VCaP (cell line): ENCODE results near the gene CREB3L1.

Source experiments
- H3K27ac ChIP-seq: fragments of 450-650 bp; 2 replicates; pipeline ENCODE4 v1.5.1; 2017
- TF ChIP-seq, protein P1 (sequence below): fragments of 450-650 bp; conservative IDR thresholded peaks from 2 replicates; pipeline ENCODE4 v1.5.1; 2017; ENCODE audit warnings: mild to moderate bottlenecking, moderate library complexity

The CREB3L1 gene

DNA sequence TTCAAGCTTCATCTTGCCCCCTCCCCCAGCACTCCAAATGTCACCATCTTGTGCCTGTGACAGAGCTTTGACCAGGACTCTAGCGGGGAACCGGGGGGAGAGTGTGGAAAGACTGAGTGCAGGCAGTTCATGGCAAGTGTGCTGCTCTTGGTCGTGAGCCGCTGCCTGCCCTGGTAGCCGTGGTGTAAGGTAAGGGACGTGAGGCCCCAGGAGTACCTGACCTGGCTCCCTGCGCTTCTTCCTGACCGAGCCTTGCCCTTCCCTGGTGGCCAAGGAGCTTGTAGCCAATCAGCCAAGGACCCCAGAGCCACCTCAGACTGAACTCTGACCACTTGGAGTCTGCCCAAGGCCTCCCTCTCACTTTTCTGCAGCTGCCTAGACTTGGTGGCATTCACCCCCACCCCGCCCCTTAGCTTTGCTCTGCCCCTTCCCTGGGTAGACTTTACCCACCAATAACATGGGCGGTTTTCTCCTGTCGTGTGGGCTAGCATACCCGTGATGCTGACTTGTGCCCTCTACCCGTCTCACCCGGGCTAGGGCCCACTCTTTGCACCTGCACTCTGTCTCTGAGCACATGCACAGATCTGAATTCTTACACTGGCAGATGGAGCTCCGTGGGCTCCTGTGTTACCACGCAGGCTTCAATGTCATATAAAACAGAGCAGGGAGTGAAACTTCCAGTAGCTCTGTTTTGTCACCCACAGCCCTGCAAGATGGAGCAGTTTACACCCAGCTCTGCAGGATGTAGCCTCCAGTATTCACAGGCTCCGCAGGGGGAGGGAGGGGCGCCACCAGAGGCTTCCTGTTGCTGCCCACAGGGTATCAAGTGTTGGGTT is 71.3 kb downstream of the CREB3L1 start:
- TF ChIP-seq, protein P1, sequence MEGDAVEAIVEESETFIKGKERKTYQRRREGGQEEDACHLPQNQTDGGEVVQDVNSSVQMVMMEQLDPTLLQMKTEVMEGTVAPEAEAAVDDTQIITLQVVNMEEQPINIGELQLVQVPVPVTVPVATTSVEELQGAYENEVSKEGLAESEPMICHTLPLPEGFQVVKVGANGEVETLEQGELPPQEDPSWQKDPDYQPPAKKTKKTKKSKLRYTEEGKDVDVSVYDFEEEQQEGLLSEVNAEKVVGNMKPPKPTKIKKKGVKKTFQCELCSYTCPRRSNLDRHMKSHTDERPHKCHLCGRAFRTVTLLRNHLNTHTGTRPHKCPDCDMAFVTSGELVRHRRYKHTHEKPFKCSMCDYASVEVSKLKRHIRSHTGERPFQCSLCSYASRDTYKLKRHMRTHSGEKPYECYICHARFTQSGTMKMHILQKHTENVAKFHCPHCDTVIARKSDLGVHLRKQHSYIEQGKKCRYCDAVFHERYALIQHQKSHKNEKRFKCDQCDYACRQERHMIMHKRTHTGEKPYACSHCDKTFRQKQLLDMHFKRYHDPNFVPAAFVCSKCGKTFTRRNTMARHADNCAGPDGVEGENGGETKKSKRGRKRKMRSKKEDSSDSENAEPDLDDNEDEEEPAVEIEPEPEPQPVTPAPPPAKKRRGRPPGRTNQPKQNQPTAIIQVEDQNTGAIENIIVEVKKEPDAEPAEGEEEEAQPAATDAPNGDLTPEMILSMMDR: no peak
- no peak overlapping the region; the same call in 1 of the 2 replicates for H3K27ac ChIP-seq

DNA sequence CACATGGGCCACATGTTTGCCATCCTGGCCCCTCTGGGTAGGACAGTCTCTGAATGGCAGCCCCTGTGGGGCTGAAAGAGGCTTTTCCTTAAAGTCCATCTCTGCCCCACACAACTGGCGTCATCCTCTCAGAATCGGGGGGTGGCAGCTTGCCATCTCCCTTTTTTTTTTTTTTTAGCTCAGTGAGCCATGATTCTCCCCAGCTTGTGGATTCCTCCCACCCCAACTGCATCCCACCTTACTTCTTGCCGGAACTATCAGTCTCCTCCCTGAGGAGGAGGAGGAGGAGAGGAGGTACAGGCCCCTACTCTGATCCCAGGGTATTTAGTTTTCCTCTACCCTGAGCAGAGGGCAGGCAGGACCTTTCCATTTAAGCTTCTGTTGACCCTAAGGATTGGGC is 73.2 kb downstream of the CREB3L1 start:
- TF ChIP-seq, protein P1: no peak
- no peak overlapping the region for H3K27ac ChIP-seq

DNA sequence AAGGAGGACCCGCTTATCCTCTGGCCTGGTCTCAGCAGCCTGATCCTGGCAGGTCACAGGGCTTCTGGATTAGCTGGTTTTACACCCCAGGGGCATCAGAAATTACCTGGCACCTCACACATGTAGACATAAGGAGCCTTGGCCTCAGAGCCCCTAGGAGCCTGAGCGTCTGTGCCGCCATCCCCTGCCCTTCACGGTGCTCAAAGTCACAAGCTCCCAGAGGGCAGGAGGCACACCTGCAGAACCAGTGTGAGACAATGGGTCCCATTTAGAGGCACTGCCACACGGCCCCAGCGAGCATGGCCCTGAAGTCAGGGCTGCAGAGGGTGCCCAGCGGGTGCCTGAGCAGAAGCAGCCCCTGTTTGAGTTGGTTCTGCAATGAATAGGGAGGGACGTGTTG is 73.7 kb downstream of the CREB3L1 start:
- TF ChIP-seq, protein P1: no peak
- no peak overlapping the region for H3K27ac ChIP-seq

DNA sequence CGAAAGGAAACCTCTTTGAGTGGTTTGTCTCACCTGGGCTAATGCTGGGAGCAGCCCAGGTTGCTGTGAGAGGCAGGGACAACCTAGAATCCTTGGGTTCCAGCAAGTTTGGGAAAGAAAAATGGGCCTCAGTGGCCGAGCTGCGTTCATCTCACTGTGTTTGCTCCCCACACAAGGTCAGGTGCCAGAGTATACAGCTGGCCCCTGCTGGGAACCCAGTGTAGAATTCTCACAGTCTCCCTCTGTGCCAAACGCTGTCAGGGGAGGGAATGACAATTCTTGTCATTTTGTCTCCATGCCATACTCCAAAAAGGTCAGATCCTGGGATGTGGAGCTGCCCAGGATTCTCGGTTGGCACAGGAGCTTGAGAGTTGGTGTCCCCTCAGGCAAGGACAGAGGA is 74.1 kb downstream of the CREB3L1 start:
- TF ChIP-seq, protein P1: no peak
- no peak overlapping the region for H3K27ac ChIP-seq

DNA sequence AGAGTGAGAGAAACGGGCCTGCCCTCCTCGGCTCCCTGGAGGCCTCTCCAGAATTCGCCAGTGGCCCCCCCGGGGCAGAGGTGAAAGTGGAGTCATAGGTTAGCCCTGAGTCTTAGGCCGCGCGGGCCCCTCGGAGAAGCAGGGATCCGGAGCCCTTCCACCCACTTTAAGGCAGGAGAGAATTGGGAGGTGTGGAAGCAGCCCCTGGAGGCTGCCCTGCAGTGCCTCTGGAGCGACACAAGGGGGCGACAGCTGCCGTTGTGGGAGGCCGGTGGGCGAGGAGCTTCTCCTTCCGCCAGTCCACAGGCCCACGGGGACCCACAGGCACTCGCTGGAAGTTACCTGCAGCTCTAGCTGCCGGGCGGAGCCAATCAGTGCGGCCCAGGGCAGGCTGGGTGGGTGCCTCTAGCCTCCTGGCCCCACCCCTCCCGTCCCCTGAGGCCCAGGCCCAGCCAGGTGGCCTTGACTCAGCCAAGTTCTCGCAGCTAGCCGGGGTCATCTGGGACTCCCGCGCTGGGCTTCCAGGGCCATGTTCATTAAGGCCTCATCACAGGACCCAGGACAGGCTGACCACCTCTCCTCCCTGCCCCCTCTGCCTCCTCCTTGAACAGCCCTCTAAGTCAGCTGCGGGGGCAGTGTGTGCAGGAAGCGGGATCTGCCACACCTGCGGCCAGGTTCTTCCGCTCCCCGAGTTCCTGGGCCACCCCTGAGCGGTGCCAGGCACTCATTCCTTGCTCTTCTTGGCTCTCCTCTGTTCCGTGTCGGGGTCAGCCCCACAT is 74.8 kb downstream of the CREB3L1 start:
- TF ChIP-seq, protein P1: peak; percentile 41; the same call in 1 of the 2 replicates
- no peak overlapping the region for H3K27ac ChIP-seq

DNA sequence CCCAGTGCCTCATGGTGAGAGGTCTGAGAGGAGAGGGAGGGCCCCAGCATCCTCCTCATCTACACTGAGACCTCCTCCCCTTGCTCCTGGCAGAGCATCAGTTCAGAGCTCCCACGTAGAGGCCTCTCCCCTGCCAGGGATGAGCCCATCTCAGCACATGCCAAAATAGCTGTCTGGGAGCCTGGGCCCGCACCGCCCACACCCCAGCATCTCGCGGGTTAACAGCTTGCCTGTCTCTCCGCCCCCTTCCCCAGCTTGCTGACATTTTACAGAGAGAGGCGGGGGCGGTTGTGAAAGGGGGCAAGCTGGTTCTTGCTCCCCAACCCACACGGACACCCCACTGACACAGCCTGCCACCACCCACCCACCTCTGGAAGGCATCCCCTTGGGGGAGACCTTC is 76.2 kb downstream of the CREB3L1 start:
- TF ChIP-seq, protein P1: no peak
- H3K27ac ChIP-seq: no peak overlapping the region

DNA sequence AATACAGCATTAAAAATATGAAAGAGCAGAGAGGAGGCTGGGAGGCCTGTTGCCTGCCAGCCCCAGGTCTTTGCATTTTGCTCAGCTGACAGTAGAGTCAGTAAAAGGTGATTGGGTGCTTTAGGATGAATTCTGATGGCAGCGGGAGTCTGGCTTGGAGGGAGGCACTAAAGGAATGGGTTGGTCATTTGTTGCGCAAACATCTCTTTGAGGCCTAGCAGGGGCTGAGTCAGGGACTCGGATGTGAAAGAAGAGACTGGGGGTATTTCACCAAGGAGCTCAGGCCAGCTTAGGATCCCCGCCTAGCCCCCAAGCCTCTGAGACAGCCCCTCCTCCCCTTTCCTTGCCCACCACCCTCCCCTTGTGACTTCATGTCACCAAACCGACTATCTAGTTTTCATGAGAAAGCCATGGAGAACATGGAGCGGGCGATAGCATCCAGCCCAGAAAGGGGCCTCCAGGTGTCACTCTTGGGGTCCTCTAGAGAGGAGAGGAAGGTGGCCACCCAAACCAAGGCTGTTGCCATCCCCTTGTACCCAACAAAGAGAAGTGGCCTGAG is 79.5 kb downstream of the CREB3L1 start:
- H3K27ac ChIP-seq: no peak overlapping the region
- TF ChIP-seq, protein P1: no peak
